Activated T-cell treated with anti-CD3 and anti-CD28 coated beads, Interleukin-2, amount 50 U/mL, for 4 hours (primary cell): Measurements from ENCODE around the gene ANKRD39. TPM values are rescaled to one million over a fixed set of nuclear protein-coding genes. Genes with fewer than 3 reads are reported as not detected.
A peak's percentile ranks its signal among the peaks of the same experiment; 100 is the strongest.
"Not testable (repeated sequence)": the region's sequence is repeated elsewhere in the genome, so short reads cannot be mapped to it uniquely, and the experiment has no call there.

ENCODE experiments used
- ATAC-seq, 2 donors: fragments of 200-7000 bp; cut with Tn5 transposase; one replicate each; pipeline ENCODE4 v1.10.0; 2021
- DNase-seq: peaks from one replicate; pipeline ENCODE4 v3.0.0-alpha.2; 2020
- H3K27me3 Mint-ChIP-seq: one replicate; pipeline ENCODE4 v1.8.0; 2021; ENCODE audit warnings: low read depth, mixed read lengths
- H3K36me3 Mint-ChIP-seq: one replicate; pipeline ENCODE4 v1.8.0; 2022; ENCODE audit warnings: mixed read lengths; ENCODE audit not compliant: insufficient read depth
- H3K4me1 Mint-ChIP-seq: one replicate; pipeline ENCODE4 v1.8.0; 2021; ENCODE audit warnings: low read depth, mixed read lengths
- H3K4me3 Mint-ChIP-seq: one replicate; pipeline ENCODE4 v1.8.0; 2021; ENCODE audit warnings: mild to moderate bottlenecking, moderate library complexity, mixed read lengths
- H3K9me3 Mint-ChIP-seq: one replicate; pipeline ENCODE4 v1.8.0; 2021; ENCODE audit warnings: mixed read lengths
- total RNA-seq, 3 donors: library from RNA; stranded (reverse); gene quantifications; one replicate each; pipeline ENCODE4 v1.2.1, GENCODE V29; 2021

The ANKRD39 gene
- total RNA-seq, 3 donors from 2014 or later = 42.4 to 44.4 (median 44.3) TPM

- no peaks in the 10 kb centered on the region for H3K9me3 Mint-ChIP-seq
- no peaks in the 10 kb centered on the region for H3K36me3 Mint-ChIP-seq
- peaks cover 48% of the 10 kb centered on the region for H3K4me1 Mint-ChIP-seq
- no peaks in the 10 kb centered on the region for H3K27me3 Mint-ChIP-seq
- DNase-seq (peak; percentile 55), ATAC-seq (peak; percentile 29 to 35)
- H3K4me3 Mint-ChIP-seq = peak within 1 kb of the TSS; percentile 77
These were observed 12.2 kb upstream of the ANKRD39 start, which contains the start of gene SEMA4C for GRCh38 chr2:96869822-96870625. SEMA4C (minus strand) TSS chr2:96870080; CDS start chr2:96867886, 2,194 bp downstream.

- H3K9me3 Mint-ChIP-seq = no peaks in the 10 kb centered on the region
- no peaks in the 10 kb centered on the region for H3K36me3 Mint-ChIP-seq
- H3K4me1 Mint-ChIP-seq = peaks cover 42% of the 10 kb centered on the region
- H3K4me3 Mint-ChIP-seq = no peak overlapping the region
- peak; percentile 9 to 16 for ATAC-seq
- no peaks in the 10 kb centered on the region for H3K27me3 Mint-ChIP-seq
- DNase-seq = no peak
These were observed 11.5 kb upstream of the ANKRD39 start for GRCh38 chr2:96869281-96869821.

DNA sequence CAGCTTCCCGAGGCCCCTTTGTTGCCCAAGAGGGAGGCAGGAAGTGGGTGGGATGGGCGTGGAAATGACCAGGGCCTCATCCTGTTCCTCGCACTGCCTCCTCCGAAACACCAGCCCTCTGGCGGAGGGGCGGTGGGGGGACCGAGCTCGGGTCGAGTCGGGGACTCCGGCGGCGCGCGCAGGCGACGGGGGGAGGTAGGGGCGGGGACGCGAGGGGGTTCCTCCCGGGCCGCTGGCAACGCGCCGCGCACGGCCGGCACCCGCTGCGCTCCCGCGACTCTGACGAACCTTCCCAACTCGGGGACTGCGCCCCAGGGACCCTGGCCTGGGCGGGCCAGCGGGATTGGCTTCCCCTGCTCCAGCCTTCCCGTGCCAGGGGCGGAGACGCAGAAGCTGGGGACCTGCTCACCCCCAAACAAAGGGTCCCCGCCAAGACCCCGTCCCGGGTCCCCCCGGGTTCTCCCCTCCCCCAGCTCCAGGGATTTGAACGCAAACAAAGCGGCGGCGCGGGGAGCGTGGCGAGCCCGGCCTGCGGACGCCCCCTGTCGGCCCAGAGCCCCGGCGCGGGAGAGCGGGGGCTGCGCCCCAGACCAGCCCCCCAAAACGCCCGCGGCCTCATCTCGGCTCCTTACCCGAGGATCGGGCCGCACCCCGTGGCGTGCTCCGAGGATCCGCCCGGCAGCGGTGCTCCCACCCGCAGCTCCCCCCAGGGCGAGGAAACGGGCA lies 10.9 kb upstream of the ANKRD39 start:
- H3K27me3 Mint-ChIP-seq = no peaks in the 10 kb centered on the region
- H3K9me3 Mint-ChIP-seq = no peaks in the 10 kb centered on the region
- H3K36me3 Mint-ChIP-seq = no peaks in the 10 kb centered on the region
- peaks cover 35% of the 10 kb centered on the region for H3K4me1 Mint-ChIP-seq
- ATAC-seq = peak; percentile 42 to 47
- peak overlapping the region; percentile 80 for H3K4me3 Mint-ChIP-seq
- peak; percentile 39 for DNase-seq

GRCh38 chr2:96867756-96868554 lies 10.1 kb upstream of the ANKRD39 start:
- ATAC-seq (peak in 1 of 2 donors; percentile 7), DNase-seq (no peak)
- no peaks in the 10 kb centered on the region for H3K9me3 Mint-ChIP-seq
- H3K4me1 Mint-ChIP-seq = peaks cover 29% of the 10 kb centered on the region
- H3K36me3 Mint-ChIP-seq = peaks cover 4% of the 10 kb centered on the region
- H3K4me3 Mint-ChIP-seq = peak overlapping the region; percentile 80
- H3K27me3 Mint-ChIP-seq = no peaks in the 10 kb centered on the region

GRCh38 chr2:96866986-96867755 lies 9.4 kb upstream of the ANKRD39 start:
- ATAC-seq (no peak), DNase-seq (no peak)
- H3K4me1 Mint-ChIP-seq = peaks cover 24% of the 10 kb centered on the region
- H3K4me3 Mint-ChIP-seq = peak overlapping the region; percentile 80
- H3K9me3 Mint-ChIP-seq = no peaks in the 10 kb centered on the region
- no peaks in the 10 kb centered on the region for H3K27me3 Mint-ChIP-seq
- H3K36me3 Mint-ChIP-seq = peaks cover 5% of the 10 kb centered on the region

DNA sequence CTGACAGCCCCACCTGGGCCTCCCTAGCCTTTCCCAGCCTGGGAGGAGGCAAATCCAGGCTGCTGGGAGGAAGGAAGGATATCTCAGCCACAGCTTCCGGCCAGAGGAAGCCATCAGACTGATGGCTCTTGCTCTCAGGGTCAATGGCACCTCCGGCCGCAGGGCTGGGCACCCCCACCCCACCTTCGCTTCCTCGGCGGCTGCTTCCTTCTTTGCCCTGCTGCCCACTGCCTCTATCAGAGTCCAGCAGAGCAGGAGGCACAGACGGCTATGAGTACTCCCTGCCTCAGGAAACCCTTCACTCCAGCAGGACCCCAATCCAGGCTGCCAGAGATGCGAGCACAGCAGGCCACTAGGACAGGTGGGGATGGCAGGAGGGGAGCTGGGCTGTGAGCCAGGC lies 8.8 kb upstream of the ANKRD39 start:
- no peaks in the 10 kb centered on the region for H3K27me3 Mint-ChIP-seq
- H3K9me3 Mint-ChIP-seq = no peaks in the 10 kb centered on the region
- no peak for ATAC-seq
- no peak for DNase-seq
- peak overlapping the region; percentile 31 for H3K4me3 Mint-ChIP-seq
- H3K36me3 Mint-ChIP-seq = peaks cover 7% of the 10 kb centered on the region
- H3K4me1 Mint-ChIP-seq = peaks cover 24% of the 10 kb centered on the region

GRCh38 chr2:96866149-96866548 lies 8.3 kb upstream of the ANKRD39 start:
- H3K27me3 Mint-ChIP-seq = no peaks in the 10 kb centered on the region
- H3K4me3 Mint-ChIP-seq = no peak overlapping the region
- H3K9me3 Mint-ChIP-seq = no peaks in the 10 kb centered on the region
- H3K36me3 Mint-ChIP-seq = peaks cover 7% of the 10 kb centered on the region
- no peak for ATAC-seq
- no peak for DNase-seq
- H3K4me1 Mint-ChIP-seq = peaks cover 23% of the 10 kb centered on the region

- no peak for ATAC-seq
- no peak overlapping the region for H3K4me3 Mint-ChIP-seq
- peaks cover 7% of the 10 kb centered on the region for H3K36me3 Mint-ChIP-seq
- H3K4me1 Mint-ChIP-seq = peaks cover 20% of the 10 kb centered on the region
- no peaks in the 10 kb centered on the region for H3K27me3 Mint-ChIP-seq
- DNase-seq = no peak
- no peaks in the 10 kb centered on the region for H3K9me3 Mint-ChIP-seq
These were observed 7.8 kb upstream of the ANKRD39 start for GRCh38 chr2:96865654-96866053.

DNA sequence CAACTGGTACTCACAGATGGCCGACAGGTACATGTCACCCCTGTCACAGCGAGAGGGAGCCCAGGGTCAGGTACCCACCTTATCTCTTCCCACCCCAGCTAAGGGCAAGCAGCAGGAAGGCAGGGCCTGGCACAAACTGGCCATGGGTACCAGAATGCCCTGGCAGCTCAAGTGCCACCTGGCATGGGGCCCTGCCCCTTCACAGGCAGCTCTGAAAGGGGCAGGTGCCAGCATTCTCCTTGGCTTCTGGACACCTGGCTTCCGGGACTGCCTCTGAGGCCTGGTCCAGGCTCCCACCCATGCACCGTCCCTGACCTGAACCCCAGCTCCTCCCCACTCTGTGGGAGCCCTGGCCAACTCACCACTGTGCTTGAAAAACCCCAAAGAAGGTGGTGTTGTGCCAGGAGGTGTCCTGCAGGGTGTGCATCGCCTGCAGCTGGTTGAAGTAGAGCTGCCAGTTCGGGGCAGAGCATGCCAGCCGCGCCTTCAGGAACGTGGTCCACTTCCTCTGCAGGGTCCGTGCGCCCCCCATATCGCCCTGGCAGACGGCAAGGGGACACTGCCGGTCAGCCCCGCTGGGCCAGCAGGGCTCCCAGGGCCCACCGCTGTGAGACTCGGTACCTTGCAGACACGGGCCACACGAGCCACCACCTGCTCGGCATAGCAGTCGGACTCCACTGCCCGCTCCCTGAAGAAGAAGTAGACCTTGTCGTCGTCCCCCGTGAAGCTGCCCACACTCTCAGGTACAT lies 6.7 kb upstream of the ANKRD39 start:
- ATAC-seq (no peak), DNase-seq (no peak)
- H3K27me3 Mint-ChIP-seq = no peaks in the 10 kb centered on the region
- H3K36me3 Mint-ChIP-seq = peaks cover 7% of the 10 kb centered on the region
- no peak overlapping the region for H3K4me3 Mint-ChIP-seq
- no peaks in the 10 kb centered on the region for H3K9me3 Mint-ChIP-seq
- H3K4me1 Mint-ChIP-seq = peaks cover 26% of the 10 kb centered on the region

DNA sequence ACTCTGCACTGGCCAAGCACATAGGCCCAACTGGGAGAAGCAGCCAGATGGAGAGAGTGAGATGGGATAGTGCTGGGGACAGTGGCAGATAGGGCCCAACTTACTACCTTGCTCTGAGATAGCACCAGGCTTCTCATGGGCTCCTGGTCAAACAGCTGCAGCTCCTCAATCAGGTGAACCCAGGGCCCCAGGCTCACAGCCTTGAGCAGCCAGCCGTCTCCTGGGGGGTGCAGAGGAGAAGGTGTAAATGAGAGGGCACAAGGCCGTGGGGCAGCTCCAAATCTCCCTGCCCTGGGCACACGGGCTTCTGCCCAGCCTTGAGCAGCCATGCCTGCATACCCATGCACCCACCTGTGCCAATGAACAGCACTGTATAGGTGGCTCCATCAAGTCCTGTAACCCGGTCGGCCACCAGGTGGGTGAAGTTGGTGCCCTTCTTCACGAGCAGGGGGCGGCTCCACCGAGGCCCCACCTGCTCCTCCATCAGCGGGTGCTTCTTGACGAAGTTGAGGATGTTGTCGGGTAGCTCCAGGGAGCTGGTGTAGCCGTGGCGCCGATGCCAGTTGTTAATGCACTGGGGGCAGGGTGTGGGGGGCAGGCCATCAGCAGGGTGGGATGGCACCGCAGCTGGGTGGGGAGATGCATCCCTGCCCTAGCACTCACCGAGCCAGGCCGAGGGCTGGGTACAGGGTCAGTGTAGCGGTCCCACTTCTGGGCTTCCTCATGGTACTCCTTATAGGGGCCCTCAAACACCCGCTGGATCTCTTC lies 5.9 kb upstream of the ANKRD39 start:
- Mint-ChIP-seq H3K36me3 (peaks cover 7% of the 10 kb centered on the region), H3K27me3 (no peaks in the 10 kb centered on the region), H3K4me1 (peaks cover 33% of the 10 kb centered on the region), H3K4me3 (no peak overlapping the region), H3K9me3 (no peaks in the 10 kb centered on the region)
- DNase-seq = no peak
- ATAC-seq = no peak

DNA sequence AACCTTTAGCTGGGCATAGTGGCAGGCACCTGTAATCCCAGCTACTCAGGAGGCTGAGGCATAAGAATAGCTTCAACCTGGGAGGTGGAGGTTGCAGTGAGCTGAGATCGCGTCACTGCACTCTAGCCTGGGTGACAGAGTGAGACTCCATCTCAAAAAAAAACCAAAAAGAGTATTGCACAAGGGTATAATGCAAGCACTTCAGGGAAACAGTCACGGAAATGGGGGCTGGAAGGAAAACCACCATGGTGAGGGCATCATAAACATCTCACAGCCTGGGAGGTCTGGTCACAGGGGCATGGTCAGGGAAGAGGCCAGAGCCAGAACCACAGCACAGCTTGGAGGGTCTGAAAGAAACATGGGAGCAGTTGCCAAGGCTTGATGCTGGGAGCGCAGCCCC lies 5.2 kb upstream of the ANKRD39 start:
- H3K36me3 Mint-ChIP-seq, DNase-seq, H3K27me3 Mint-ChIP-seq, ATAC-seq, H3K9me3 Mint-ChIP-seq, H3K4me3 Mint-ChIP-seq: not testable (repeated sequence)
- peaks cover 33% of the 10 kb centered on the region for H3K4me1 Mint-ChIP-seq

DNA sequence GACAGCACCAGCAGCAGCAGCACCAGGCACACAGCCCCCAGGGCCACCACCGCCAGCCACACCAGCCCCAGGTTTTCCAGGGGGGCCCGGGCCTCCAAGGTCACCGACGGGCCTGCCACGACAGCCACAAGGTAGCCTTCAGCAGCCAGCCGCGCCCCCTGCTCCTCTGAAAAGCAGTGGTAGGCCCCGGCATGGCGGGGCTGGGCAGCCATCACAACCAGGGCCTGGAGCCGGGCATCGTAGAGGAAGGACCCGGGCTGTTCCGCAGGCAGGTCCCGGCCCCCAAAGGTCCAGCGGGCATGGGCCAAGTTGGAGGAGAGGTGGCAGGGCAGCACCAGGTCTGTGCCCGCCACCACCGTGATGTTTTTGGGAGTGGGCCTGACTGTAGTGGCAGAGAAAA lies 3.3 kb upstream of the ANKRD39 start:
- no peak for ATAC-seq
- peaks cover 28% of the 10 kb centered on the region for H3K4me1 Mint-ChIP-seq
- H3K4me3 Mint-ChIP-seq = no peak overlapping the region
- H3K36me3 Mint-ChIP-seq = peaks cover 7% of the 10 kb centered on the region
- no peak for DNase-seq
- H3K9me3 Mint-ChIP-seq = no peaks in the 10 kb centered on the region
- no peaks in the 10 kb centered on the region for H3K27me3 Mint-ChIP-seq
